Measurements from ENCODE around the gene SLC26A3. TPM values are rescaled to one million over a fixed set of nuclear protein-coding genes. Genes with fewer than 3 reads are reported as not detected.

Gene SLC26A3
- total and polyA plus RNA-seq, 12 donors, result 0.03 to 0.50 (median 0.43) TPM; not detected in 8

- TF ChIP-seq POLR2A (IDR thresholded peaks at IDR 0.05) (no peak), CTCF (IDR thresholded peaks at IDR 0.05) (no peak)
- Histone ChIP-seq H3K27me3 (peaks cover 25% of the 10 kb centered on the region), H3K4me1 (replicated peaks in 1 of 2) (no peaks in the 10 kb centered on the region), H3K4me3 (no peak overlapping the region), H3K36me3 (replicated peaks in 1 of 2) (no peaks in the 10 kb centered on the region), H3K9me3 (replicated peaks in 1 of 3) (no peaks in the 10 kb centered on the region), H3K27ac (no peak overlapping the region)
- WGBS, 4 donors, result 77 to 84% (median 79%) methylated on average over 4 of the region's 4 CpGs
- no peak for DNase-seq
- intact Hi-C loops (cut with DNase I), result no loop called here
These were observed 25.5 kb upstream of the SLC26A3 start for GRCh38 chr7:107828540-107828939.

DNA sequence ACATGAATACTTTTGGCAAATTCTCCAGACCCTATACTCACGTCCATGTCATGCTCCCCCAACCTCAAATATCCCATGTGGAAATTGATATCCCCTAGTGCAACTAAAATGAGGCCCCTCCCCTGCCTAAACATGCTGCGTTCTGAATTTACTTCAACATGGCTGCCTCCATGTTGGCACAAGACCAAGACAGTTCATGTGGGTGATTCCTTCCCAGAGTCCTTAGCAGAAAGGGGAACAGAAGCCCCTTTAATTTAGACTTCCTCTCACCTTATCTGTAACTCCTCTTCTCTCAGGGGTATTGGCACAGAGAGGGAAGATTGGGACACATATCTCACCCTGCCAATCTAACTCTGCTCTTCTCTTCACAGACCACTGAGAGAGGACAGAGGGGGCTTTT, 24.5 kb upstream of the SLC26A3 start:
- Histone ChIP-seq H3K9me3 (replicated peaks in 1 of 3) (no peaks in the 10 kb centered on the region), H3K27me3 (peaks cover 22% of the 10 kb centered on the region), H3K36me3 (replicated peaks in 1 of 2) (no peaks in the 10 kb centered on the region), H3K4me3 (no peak overlapping the region), H3K4me1 (replicated peaks in 1 of 2) (no peaks in the 10 kb centered on the region), H3K27ac (no peak overlapping the region)
- no peak for TF ChIP-seq CTCF (IDR thresholded peaks at IDR 0.05)
- TF ChIP-seq POLR2A (IDR thresholded peaks at IDR 0.05), result no peak
- intact Hi-C loops (cut with DNase I), result no loop called here
- no peak for DNase-seq
- WGBS, 4 donors, result 65 to 78% (median 74%) methylated on average over 2 of the region's 2 CpGs

DNA sequence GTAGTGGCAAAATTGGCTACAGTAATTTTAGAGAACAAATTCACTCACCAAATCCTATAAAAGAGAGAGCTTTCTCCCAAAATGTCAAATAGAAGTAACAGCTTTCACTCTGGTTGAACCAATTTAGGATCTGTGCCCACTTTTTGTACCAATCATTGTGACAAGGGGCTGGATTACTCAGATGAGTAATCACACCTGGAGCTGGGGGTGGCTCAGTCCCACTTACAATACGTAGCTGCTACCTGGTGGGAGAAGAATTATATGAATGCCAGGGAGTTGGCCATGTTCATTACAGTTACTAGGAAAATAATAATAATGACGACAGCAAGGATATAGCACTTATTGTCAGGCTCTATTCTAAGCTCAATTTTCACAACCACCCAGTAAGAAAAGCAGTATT, 23.4 kb upstream of the SLC26A3 start:
- WGBS, 4 donors, result 63 to 91% (median 76%) methylated on average over 2 of the region's 2 CpGs
- Histone ChIP-seq H3K4me3 (no peak overlapping the region), H3K36me3 (replicated peaks in 1 of 2) (no peaks in the 10 kb centered on the region), H3K27ac (no peak overlapping the region), H3K9me3 (replicated peaks in 1 of 3) (no peaks in the 10 kb centered on the region), H3K4me1 (replicated peaks in 1 of 2) (no peaks in the 10 kb centered on the region), H3K27me3 (peaks cover 15% of the 10 kb centered on the region)
- intact Hi-C loops (cut with DNase I), result no loop called here
- no peak for DNase-seq
- TF ChIP-seq CTCF (IDR thresholded peaks at IDR 0.05) (no peak), POLR2A (IDR thresholded peaks at IDR 0.05) (no peak)

- TF ChIP-seq CTCF (IDR thresholded peaks at IDR 0.05) (no peak), POLR2A (IDR thresholded peaks at IDR 0.05) (no peak)
- no peak for DNase-seq
- intact Hi-C loops (cut with DNase I), result no loop called here
- no peak overlapping the region for H3K4me3 ChIP-seq
- H3K9me3 ChIP-seq (replicated peaks in 1 of 3), result no peaks in the 10 kb centered on the region
- 79 to 96% (median 88%) methylated on average over 1 of the region's 1 CpG for WGBS, 4 donors
- H3K27me3 ChIP-seq, result peaks cover 5% of the 10 kb centered on the region
- H3K27ac ChIP-seq, result no peak overlapping the region
- H3K4me1 ChIP-seq (replicated peaks in 1 of 2), result no peaks in the 10 kb centered on the region
- no peaks in the 10 kb centered on the region for H3K36me3 ChIP-seq (replicated peaks in 1 of 2)
These were observed 21.8 kb upstream of the SLC26A3 start for GRCh38 chr7:107824858-107825257.

Measured in adrenal gland (tissue), 12 donors.